HG03095 (cell line): Measurements from ENCODE around the gene ELMO1.

Experiments
- ATAC-seq: cut with Tn5 transposase; IDR thresholded peaks from one replicate; pipeline ENCODE4 v1.9.1; 2021; ENCODE audit warnings: moderate library complexity; ENCODE audit not compliant: unreplicated experiment

Gene ELMO1

GRCh38 chr7:37433166-37433565 lies 15.5 kb downstream of the ELMO1 start:
- no peak for ATAC-seq

- no peak for ATAC-seq
Observed at GRCh38 chr7:37432281-37432920, 16.3 kb downstream of the ELMO1 start.

- ATAC-seq: no peak
Observed at GRCh38 chr7:37431413-37431812, 17.3 kb downstream of the ELMO1 start.

GRCh38 chr7:37430640-37431039 lies 18.0 kb downstream of the ELMO1 start:
- ATAC-seq: no peak

GRCh38 chr7:37430171-37430570 lies 18.5 kb downstream of the ELMO1 start:
- no peak for ATAC-seq

GRCh38 chr7:37429435-37429791 lies 19.3 kb downstream of the ELMO1 start:
- no peak for ATAC-seq

- ATAC-seq: no peak
Observed at GRCh38 chr7:37428681-37429434, 19.8 kb downstream of the ELMO1 start.

GRCh38 chr7:37427276-37427940 lies 21.3 kb downstream of the ELMO1 start:
- ATAC-seq: no peak

GRCh38 chr7:37425498-37425897 lies 23.2 kb downstream of the ELMO1 start:
- ATAC-seq: no peak

- no peak for ATAC-seq
Observed at GRCh38 chr7:37424995-37425394, 23.7 kb downstream of the ELMO1 start.

GRCh38 chr7:37424521-37424920 lies 24.1 kb downstream of the ELMO1 start:
- ATAC-seq: no peak

GRCh38 chr7:37421861-37422500 lies 26.7 kb downstream of the ELMO1 start:
- no peak for ATAC-seq

GRCh38 chr7:37420946-37421695 lies 27.5 kb downstream of the ELMO1 start:
- ATAC-seq: no peak

GRCh38 chr7:37419496-37419895 lies 29.2 kb downstream of the ELMO1 start:
- no peak for ATAC-seq

GRCh38 chr7:37418381-37418780 lies 30.3 kb downstream of the ELMO1 start:
- no peak for ATAC-seq

GRCh38 chr7:37417107-37417474 lies 31.6 kb downstream of the ELMO1 start:
- no peak for ATAC-seq

- no peak for ATAC-seq
Observed at GRCh38 chr7:37416378-37417106, 32.1 kb downstream of the ELMO1 start.

GRCh38 chr7:37415629-37416028 lies 33.0 kb downstream of the ELMO1 start:
- no peak for ATAC-seq

- ATAC-seq: no peak
Observed at GRCh38 chr7:37414352-37414983, 34.2 kb downstream of the ELMO1 start.
